A673 (cell line): ENCODE data around the gene BHLHE23.

Source experiments
- EZH2 ChIP-seq: fragments of 200-600 bp; sonication (generic); IDR thresholded peaks from 2 replicates; pipeline ENCODE4 v1.6.1; 2017; ENCODE audit warnings: borderline replicate concordance, low read depth, mild to moderate bottlenecking, mixed read lengths, antibody characterized with exemption, low read length; ENCODE audit not compliant: poor library complexity, severe bottlenecking
- TF ChIP-seq, protein P1 (sequence below): fragments of 300-800, 200-600 bp; sonication (generic); conservative IDR thresholded peaks from 2 replicates; pipeline ENCODE4 v1.5.1; 2017; ENCODE audit warnings: low read depth, mild to moderate bottlenecking, antibody characterized with exemption, low read length, moderate library complexity, mixed read lengths

- TF ChIP-seq, protein P1, sequence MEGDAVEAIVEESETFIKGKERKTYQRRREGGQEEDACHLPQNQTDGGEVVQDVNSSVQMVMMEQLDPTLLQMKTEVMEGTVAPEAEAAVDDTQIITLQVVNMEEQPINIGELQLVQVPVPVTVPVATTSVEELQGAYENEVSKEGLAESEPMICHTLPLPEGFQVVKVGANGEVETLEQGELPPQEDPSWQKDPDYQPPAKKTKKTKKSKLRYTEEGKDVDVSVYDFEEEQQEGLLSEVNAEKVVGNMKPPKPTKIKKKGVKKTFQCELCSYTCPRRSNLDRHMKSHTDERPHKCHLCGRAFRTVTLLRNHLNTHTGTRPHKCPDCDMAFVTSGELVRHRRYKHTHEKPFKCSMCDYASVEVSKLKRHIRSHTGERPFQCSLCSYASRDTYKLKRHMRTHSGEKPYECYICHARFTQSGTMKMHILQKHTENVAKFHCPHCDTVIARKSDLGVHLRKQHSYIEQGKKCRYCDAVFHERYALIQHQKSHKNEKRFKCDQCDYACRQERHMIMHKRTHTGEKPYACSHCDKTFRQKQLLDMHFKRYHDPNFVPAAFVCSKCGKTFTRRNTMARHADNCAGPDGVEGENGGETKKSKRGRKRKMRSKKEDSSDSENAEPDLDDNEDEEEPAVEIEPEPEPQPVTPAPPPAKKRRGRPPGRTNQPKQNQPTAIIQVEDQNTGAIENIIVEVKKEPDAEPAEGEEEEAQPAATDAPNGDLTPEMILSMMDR: no peak
- TF ChIP-seq EZH2: no peak
Measured at GRCh38 chr20:62962891-62963613, 43.7 kb downstream of the BHLHE23 start.
